Activated T-helper 2 cell treated with anti-CD3 and anti-CD28 coated beads, Interferon-gamma antibody, Interleukin-2, Interleukin-4, amounts not matched to agents 10 μg/mL and 5 μg/mL and 100 μg/mL, durations not matched to agents 14 hours and 24 hours and 36 hours (primary cell): ENCODE data around the gene XXYLT1. TPM values are rescaled to one million over a fixed set of nuclear protein-coding genes. Genes with fewer than 3 reads are reported as not detected.
A peak's percentile ranks its signal among the peaks of the same experiment; 100 is the strongest.

Source experiments
- DNase-seq: peaks from one replicate; pipeline ENCODE4 v3.0.0; 2021; ENCODE audit warnings: low spot score
- H3K27ac Mint-ChIP-seq: one replicate; pipeline ENCODE4 v1.8.0; 2021; ENCODE audit warnings: mixed read lengths
- H3K27me3 Mint-ChIP-seq: one replicate; pipeline ENCODE4 v1.8.0; 2021; ENCODE audit warnings: low read depth, mixed read lengths
- H3K36me3 Mint-ChIP-seq: one replicate; pipeline ENCODE4 v1.8.0; 2021; ENCODE audit warnings: low read depth, mixed read lengths
- H3K4me1 Mint-ChIP-seq: one replicate; pipeline ENCODE4 v1.8.0; 2021; ENCODE audit warnings: low read depth, mixed read lengths
- H3K4me3 Mint-ChIP-seq: one replicate; pipeline ENCODE4 v1.8.0; 2021; ENCODE audit warnings: low read depth, mild to moderate bottlenecking, moderate library complexity, mixed read lengths
- H3K9me3 Mint-ChIP-seq: one replicate; pipeline ENCODE4 v1.8.0; 2021; ENCODE audit warnings: mixed read lengths
- intact Hi-C: fragments of 100-400 bp; cut with micrococcal nuclease; formaldehyde crosslinking; loops from one replicate; pipeline ENCODE4 v1.15.1; 2023
- total RNA-seq: library from RNA; stranded (reverse); gene quantifications from 2 replicates; pipeline ENCODE4 v1.2.3, GENCODE V29; 2022

The XXYLT1 gene
- total RNA-seq, 1 donor from 2014 or later: 15.8 TPM

DNA sequence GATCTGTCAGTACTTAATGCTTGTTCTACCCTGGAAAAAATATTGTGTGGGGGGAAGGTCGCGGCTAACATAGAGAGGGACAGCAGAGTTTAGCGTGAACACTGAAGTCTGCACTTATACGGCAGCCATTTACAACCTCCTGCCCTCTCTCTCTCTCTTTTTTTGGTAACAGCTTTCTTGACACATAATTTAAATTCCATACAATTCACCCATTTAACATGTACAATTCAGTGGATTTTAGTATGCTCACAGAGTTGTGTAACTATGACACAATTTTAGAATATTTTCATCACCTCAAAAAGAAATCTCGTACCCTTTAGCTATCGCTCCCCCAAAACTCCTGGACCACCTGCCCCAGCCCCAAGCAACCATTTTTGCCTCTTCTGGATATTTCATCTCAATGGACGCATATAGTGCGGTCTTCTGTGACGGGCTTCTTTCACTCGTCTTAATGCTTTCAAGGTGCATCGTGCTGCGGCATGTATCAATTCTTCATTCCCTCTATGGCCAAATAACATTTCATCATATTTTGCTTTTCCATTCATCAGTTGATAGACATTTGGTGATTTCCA, 141.8 kb downstream of the XXYLT1 start:
- Mint-ChIP-seq H3K27ac (peak overlapping the region; percentile 89), H3K9me3 (no peaks in the 10 kb centered on the region), H3K27me3 (no peaks in the 10 kb centered on the region), H3K36me3 (peaks cover 4% of the 10 kb centered on the region), H3K4me1 (peaks cover 26% of the 10 kb centered on the region), H3K4me3 (peak overlapping the region; percentile 40)
- no peak for DNase-seq
- intact Hi-C loops: loop anchor here (1.0 to 10.0 kb wide), 2 partner anchors 18 to 126 kb away; no protein-coding TSS in a partner anchor

DNA sequence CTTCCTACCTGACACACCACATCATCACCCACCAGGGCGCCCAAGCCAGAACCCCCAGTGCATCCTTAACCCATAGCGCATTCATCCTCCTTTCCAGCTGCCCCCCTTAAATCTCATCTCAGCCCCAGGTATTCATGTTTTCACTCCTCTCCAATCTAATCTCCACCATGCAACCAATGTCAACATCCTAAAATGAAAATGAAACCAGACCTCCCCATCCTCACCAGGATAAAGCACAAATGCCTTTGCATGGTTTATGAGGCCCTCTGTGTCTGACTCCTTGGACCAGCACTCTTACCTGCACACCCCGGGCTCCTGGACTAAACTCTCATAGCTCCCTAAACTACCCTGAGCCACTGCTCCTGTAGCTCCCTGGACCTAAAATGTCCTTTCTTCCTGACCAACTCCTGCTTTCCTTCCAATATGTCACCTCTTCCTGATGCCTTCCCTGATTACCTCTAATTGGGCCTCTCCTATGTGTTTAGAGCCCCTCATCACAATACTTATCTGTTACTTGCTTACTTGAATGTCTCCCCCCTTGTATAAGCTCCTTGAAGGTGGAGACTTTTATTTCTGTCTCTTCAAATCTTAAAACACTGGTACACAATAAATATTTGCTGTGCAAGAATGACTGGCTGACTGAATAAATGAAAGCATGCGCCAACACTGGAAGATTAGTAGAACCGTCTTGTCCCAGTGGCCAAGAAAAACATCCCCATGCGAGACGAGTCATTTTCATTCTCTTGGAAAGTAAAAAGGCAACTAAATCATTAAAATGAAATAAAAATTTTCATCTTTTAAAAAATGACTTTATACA, 142.5 kb downstream of the XXYLT1 start:
- Mint-ChIP-seq H3K4me3 (no peak overlapping the region), H3K27me3 (no peaks in the 10 kb centered on the region)
- no peak for DNase-seq

DNA sequence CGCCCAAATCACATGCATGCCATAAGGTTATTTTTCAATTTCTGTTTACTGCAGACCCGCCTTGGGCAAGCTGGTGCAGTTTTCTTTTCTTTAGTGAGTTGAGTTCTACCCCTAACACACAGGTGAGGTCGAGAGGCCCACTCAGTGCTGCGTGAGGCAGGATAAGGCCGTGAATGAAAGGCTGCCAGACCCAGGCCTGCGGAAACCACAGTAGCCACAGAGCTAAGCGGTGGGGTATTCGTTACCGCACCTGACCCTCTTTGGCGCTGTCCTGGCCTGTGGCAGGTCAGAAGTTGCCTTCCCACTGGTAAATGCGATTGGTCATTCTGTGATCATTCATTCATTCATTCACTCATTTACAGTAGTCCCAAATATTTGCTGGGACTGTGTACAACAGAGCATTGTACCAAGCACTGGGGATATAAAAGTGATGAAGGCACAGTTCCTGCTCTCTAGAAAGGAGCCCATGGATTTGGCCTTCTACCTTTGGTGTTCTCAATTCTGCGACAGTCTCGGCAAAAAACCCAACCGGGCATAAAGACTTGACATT, 144.8 kb downstream of the XXYLT1 start:
- no peak overlapping the region for H3K4me3 Mint-ChIP-seq
- no peaks in the 10 kb centered on the region for H3K27me3 Mint-ChIP-seq
- no peak overlapping the region for H3K27ac Mint-ChIP-seq
- intact Hi-C loops: loop anchor here (10.0 kb wide), 1 partner anchor 129 kb away; no protein-coding TSS in a partner anchor
- DNase-seq: no peak
- peaks cover 26% of the 10 kb centered on the region for H3K4me1 Mint-ChIP-seq
- H3K9me3 Mint-ChIP-seq: no peaks in the 10 kb centered on the region
- peaks cover 4% of the 10 kb centered on the region for H3K36me3 Mint-ChIP-seq

More for the DNA sequence above, 142.5 kb downstream of the XXYLT1 start:
- H3K36me3 Mint-ChIP-seq: peaks cover 4% of the 10 kb centered on the region
- H3K4me1 Mint-ChIP-seq: peaks cover 26% of the 10 kb centered on the region
- H3K9me3 Mint-ChIP-seq: no peaks in the 10 kb centered on the region
- H3K27ac Mint-ChIP-seq: peak overlapping the region; percentile 52
- intact Hi-C loops: loop anchor here (1.0 to 10.0 kb wide), 2 partner anchors 19 to 126 kb away; no protein-coding TSS in a partner anchor

DNA sequence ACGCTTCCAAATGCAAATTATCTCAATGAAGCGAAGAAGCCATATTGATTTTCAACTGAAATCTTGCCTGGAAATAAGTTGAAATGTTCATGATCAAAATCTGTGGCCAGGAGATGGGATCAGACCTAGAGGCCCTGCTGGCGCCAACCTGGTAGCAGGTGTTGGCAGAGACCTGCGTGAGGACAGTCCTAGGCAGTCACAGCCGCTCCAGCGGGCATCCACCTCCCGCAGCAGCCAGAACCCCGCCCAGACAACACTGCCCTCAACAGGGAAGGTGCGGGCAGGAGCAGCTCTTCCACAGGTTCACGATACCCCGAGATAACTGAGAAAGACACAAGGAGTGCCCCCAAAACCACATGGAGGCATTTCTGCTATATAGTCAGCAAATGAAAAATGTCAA, 145.3 kb downstream of the XXYLT1 start:
- peaks cover 26% of the 10 kb centered on the region for H3K4me1 Mint-ChIP-seq
- DNase-seq: no peak
- H3K27me3 Mint-ChIP-seq: no peaks in the 10 kb centered on the region
- no peaks in the 10 kb centered on the region for H3K9me3 Mint-ChIP-seq
- H3K4me3 Mint-ChIP-seq: no peak overlapping the region
- intact Hi-C loops: loop anchor here (10.0 kb wide), 1 partner anchor 129 kb away; no protein-coding TSS in a partner anchor
- H3K27ac Mint-ChIP-seq: no peak overlapping the region
- H3K36me3 Mint-ChIP-seq: peaks cover 4% of the 10 kb centered on the region

DNA sequence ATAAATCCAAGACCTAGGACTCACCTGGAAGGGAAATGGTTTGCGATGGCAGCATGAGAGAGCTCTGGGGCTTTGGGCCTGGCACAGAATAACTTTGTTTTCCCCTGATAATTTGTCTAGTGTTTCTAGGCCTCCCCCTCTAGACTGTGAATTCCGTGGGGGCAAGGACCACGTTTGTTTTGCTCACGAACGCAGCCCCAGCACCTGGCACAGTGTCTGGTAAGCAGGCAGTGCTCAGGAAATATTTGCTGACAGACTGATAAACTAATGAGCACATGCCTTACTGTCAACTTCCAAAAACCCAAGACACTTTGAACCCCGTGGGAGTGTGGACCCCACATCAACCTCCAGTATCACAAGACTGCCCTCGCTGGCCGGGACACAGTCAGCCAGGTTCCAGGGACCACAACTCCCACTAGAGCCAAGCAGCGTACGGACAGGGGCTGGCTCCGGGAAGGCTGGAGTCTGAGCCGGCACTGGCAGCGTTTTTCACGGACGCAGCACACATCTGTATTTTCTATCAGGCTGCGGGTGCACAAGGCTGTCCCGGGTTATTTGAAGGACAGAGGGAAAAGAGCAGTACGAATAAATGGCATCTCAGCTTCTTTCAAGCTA, 146.5 kb downstream of the XXYLT1 start:
- no peak for DNase-seq
- Mint-ChIP-seq H3K4me3 (no peak overlapping the region), H3K9me3 (no peaks in the 10 kb centered on the region), H3K27me3 (no peaks in the 10 kb centered on the region), H3K4me1 (peaks cover 14% of the 10 kb centered on the region), H3K27ac (no peak overlapping the region), H3K36me3 (peaks cover 3% of the 10 kb centered on the region)
- intact Hi-C loops: loop anchor here (10.0 kb wide), 1 partner anchor 130 kb away; no protein-coding TSS in a partner anchor

DNA sequence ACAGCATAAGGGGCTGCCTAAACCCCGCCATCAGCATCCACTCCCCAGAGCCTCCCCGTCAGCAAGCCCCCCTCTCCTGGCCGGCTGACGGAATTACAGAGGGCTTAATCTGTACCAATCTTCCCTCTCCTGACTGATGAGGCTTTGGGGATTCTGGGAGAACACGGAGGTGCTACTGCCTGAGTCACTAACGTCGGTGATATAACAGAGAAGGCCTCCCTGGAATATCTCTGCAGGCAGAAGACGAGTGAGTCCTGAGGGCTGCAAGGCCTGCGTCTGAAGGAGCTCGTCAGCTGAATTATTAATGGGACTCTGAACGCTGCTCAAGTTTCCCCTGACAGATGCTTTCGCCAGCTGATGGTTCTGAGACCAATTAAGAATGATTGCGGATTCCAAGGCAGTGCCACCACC, 147.7 kb downstream of the XXYLT1 start:
- no peaks in the 10 kb centered on the region for H3K36me3 Mint-ChIP-seq

DNA sequence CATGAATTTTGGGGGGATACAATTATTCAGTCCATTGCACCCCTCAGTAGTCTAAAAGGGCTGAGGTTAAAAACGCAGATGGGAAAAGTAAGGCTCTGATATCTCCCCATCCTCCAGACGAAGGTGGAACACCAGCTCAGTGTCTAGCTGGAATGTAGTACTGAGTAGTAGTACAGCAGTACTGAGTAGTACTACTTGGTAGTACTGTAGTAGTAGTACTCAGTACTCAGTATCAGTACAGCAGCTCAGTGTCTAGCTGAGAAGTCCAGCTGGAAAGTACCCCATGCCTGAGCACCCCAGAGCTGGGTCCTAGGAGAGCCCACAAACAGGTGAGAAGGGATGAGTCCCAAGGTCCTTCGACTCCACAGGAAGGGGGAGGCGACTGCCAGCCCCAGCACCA, 148.7 kb downstream of the XXYLT1 start:
- no peak overlapping the region for H3K4me3 Mint-ChIP-seq
- H3K27me3 Mint-ChIP-seq: no peaks in the 10 kb centered on the region
- H3K9me3 Mint-ChIP-seq: no peaks in the 10 kb centered on the region
- DNase-seq: no peak
- H3K4me1 Mint-ChIP-seq: no peaks in the 10 kb centered on the region
- intact Hi-C loops: loop anchor here (10.0 kb wide), 1 partner anchor 133 kb away; no protein-coding TSS in a partner anchor
- H3K36me3 Mint-ChIP-seq: no peaks in the 10 kb centered on the region
- no peak overlapping the region for H3K27ac Mint-ChIP-seq

More for the DNA sequence above, 147.7 kb downstream of the XXYLT1 start:
- no peak overlapping the region for H3K4me3 Mint-ChIP-seq
- no peaks in the 10 kb centered on the region for H3K9me3 Mint-ChIP-seq
- intact Hi-C loops: loop anchor here (10.0 kb wide), 1 partner anchor 132 kb away; no protein-coding TSS in a partner anchor
- H3K27ac Mint-ChIP-seq: no peak overlapping the region
- peaks cover 3% of the 10 kb centered on the region for H3K4me1 Mint-ChIP-seq
- DNase-seq: no peak
- no peaks in the 10 kb centered on the region for H3K27me3 Mint-ChIP-seq

DNA sequence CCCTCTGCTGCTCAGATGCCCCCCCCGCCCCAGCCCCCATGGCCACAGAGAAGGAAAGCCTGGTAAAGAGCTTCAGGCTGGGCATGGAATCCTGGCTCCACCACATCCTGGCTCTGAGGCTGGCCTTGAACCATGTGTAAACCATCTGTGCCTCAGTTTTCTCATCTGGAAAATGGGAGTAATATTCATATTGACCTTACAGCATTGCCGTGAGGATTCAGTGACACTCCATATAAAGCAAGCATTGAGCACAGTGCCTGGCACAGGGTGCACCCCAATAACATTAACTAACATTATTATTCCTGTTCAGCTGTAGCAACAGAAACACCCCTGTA, 150.7 kb downstream of the XXYLT1 start:
- no peaks in the 10 kb centered on the region for H3K36me3 Mint-ChIP-seq

DNA sequence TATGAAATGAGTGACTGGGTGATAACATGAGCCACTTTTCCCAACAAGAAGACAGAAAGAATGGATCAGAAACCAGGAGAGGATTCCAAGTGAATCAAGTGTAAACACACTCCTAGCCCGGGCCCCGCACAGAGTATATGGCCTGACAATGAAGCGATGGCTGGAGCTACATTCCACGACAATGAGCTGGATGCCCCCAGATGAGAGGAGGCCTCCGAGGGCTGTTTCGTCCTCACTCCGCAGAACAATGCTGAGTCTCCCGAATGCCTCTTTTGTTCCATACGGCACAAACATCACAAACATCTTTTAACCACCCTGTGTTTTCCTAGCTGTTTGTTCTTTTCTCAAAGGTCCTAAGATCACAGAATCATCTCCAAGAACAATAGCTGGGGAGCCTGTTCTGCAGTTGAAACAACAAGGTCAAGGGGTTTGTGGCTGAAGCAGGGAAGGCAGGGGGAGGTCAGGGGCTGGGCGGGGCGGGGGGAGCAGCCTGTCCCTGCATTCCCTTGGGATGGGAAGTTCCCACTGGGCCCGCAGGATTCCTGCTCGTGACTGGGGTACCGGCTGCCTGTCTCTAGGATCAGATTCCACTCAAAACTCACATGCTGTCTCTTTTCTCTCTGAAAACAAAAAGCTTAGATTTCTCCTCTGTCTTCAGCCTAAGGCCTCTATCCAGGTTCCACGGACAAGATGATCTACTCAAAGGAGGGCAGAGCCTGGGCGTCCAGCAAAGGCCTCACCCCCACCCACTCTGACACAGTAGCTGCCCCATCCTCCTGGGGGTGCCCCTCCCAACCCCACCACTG, 151.3 kb downstream of the XXYLT1 start:
- no peak overlapping the region for H3K27ac Mint-ChIP-seq
- H3K36me3 Mint-ChIP-seq: no peaks in the 10 kb centered on the region
- no peaks in the 10 kb centered on the region for H3K4me1 Mint-ChIP-seq
- H3K4me3 Mint-ChIP-seq: no peak overlapping the region
- H3K9me3 Mint-ChIP-seq: no peaks in the 10 kb centered on the region
- no peaks in the 10 kb centered on the region for H3K27me3 Mint-ChIP-seq
- intact Hi-C loops: loop anchor here (10.0 kb wide), 1 partner anchor 135 kb away; no protein-coding TSS in a partner anchor
- no peak for DNase-seq

More for the DNA sequence above, 150.7 kb downstream of the XXYLT1 start:
- no peak overlapping the region for H3K4me3 Mint-ChIP-seq
- no peaks in the 10 kb centered on the region for H3K4me1 Mint-ChIP-seq
- intact Hi-C loops: loop anchor here (10.0 kb wide), 1 partner anchor 135 kb away; no protein-coding TSS in a partner anchor
- no peak for DNase-seq
- no peaks in the 10 kb centered on the region for H3K9me3 Mint-ChIP-seq
- no peaks in the 10 kb centered on the region for H3K27me3 Mint-ChIP-seq
- no peak overlapping the region for H3K27ac Mint-ChIP-seq

DNA sequence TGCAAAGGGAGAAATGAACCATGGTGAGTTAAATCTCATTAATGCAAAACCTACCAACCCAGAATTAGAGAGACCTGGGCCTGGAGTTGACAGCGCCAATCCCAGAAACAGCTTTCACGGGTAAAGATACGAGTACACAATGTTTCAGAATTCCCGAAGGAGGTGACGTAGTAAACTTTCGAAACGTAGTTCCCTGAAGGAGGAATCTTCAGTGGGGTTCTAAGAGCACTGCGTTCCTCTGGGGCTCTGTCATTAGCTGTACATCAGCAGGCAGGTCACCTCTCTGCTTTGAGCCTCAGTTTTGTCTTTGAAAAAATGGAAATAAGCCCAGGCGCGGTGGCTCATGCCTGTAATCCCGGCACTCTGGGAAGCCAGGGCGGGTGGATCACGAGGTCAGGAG, 152.3 kb downstream of the XXYLT1 start:
- Mint-ChIP-seq H3K4me3 (no peak overlapping the region), H3K36me3 (no peaks in the 10 kb centered on the region), H3K4me1 (no peaks in the 10 kb centered on the region), H3K27me3 (no peaks in the 10 kb centered on the region), H3K9me3 (no peaks in the 10 kb centered on the region), H3K27ac (no peak overlapping the region)
- no peak for DNase-seq
- intact Hi-C loops: no loop called here

DNA sequence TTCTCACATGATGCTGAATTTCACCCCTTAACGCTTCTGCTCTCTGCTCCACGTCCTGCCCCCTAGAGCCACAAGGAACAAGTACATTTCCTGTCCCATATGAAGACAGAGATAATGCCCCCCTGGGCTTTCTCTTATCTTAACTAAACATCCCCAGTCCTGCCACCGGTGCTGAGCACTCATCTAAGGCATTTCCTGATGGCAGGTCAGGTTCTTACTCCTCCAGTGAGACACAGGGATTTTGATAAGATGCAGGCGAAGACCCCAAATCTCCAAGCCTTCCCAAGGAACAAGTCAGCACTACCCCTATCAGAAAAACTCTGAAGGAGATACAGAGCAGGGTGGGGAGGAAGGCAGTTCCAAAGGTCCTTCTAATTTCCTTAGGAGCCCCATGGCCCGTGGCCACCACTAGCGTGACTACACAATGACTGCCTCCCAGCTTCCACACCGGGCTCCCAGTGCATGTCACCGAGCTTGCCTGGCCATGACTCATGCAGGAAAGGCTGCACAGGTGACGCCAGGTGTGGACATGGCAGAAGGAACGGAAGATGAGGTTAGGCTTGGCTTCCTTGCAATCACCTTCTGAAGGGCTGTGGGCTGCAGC, 152.9 kb downstream of the XXYLT1 start:
- Mint-ChIP-seq H3K4me3 (no peak overlapping the region), H3K4me1 (no peaks in the 10 kb centered on the region), H3K27ac (no peak overlapping the region), H3K9me3 (no peaks in the 10 kb centered on the region), H3K36me3 (no peaks in the 10 kb centered on the region), H3K27me3 (no peaks in the 10 kb centered on the region)
- no peak for DNase-seq
- intact Hi-C loops: no loop called here
